Measurements from ENCODE around the gene NKIRAS1. TPM values are rescaled to one million over a fixed set of nuclear protein-coding genes. Genes with fewer than 3 reads are reported as not detected.

The NKIRAS1 gene
- total and polyA plus RNA-seq, 2 experiments from 2014 or later, result 9.2 to 9.7 TPM

DNA sequence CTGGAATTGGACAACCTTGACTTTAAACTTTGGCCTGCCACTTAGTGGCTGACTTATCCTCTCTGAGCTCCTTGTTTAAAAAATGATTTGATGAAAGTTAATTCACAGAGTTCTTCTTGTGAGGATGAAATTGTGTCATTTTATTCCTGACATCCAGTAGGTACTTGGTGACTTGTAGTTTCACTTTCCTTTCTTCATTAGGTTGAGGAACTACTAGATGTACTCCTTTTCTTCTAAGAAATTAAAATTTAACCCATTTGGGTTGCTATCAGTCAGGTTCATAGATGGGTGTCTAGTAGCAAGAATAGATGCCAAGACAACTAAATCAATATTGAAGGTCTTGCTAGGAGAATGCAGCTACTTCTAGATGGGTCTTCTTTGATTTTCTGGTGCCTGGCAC lies 33.5 kb upstream of the NKIRAS1 start:
- H3K36me3 Mint-ChIP-seq (ENCODE audit: low read depth), result peaks cover 11% of the 10 kb centered on the region
- no peaks in the 10 kb centered on the region for H3K9me3 Mint-ChIP-seq
- H3K4me3 Mint-ChIP-seq, result no peak overlapping the region
- Histone ChIP-seq H3K4me1 (ENCODE audit: insufficient read depth) (peaks cover 15% of the 10 kb centered on the region), H3K79me2 (replicated peaks; ENCODE audit: insufficient read depth) (peaks cover 89% of the 10 kb centered on the region), H3F3A (replicated peaks; ENCODE audit: low read depth) (no peaks in the 10 kb centered on the region), H4K20me1 (replicated peaks; ENCODE audit: insufficient read depth) (peaks cover 16% of the 10 kb centered on the region), H3K9me2 (ENCODE audit: insufficient read depth) (no peaks in the 10 kb centered on the region), H3K4me2 (no peak overlapping the region), H3K27me3 (ENCODE audit: insufficient read depth) (no peaks in the 10 kb centered on the region), H3K27ac (ENCODE audit: low read depth) (no peak overlapping the region), H2AFZ (no peak overlapping the region), H3K36me3 (ENCODE audit: insufficient read depth) (no peaks in the 10 kb centered on the region), H3K4me3 (no peak overlapping the region)
- DNase-seq (ENCODE audit: low spot score) (no peak), ATAC-seq (no peak)
- no peak overlapping the region for H3K27ac Mint-ChIP-seq
- peaks cover 2% of the 10 kb centered on the region for H3K27me3 Mint-ChIP-seq (ENCODE audit: insufficient read depth, low read depth, poor library complexity)
- no peak for TF ChIP-seq REST (IDR thresholded peaks at IDR 0.05; ENCODE audit: unreplicated experiment)
- no peak for TF ChIP-seq EZH2phosphoT487 (IDR thresholded peaks at IDR 0.05; ENCODE audit: unreplicated experiment)
- no peak for TF ChIP-seq NANOG (IDR thresholded peaks at IDR 0.05; ENCODE audit: borderline replicate concordance)
- no peak for TF ChIP-seq ZNF114 (CRISPR knock-in tag; IDR thresholded peaks at IDR 0.05)
- TF ChIP-seq STAT1 (IDR thresholded peaks at IDR 0.05; ENCODE audit: unreplicated experiment), result no peak
- TF ChIP-seq, protein P1, sequence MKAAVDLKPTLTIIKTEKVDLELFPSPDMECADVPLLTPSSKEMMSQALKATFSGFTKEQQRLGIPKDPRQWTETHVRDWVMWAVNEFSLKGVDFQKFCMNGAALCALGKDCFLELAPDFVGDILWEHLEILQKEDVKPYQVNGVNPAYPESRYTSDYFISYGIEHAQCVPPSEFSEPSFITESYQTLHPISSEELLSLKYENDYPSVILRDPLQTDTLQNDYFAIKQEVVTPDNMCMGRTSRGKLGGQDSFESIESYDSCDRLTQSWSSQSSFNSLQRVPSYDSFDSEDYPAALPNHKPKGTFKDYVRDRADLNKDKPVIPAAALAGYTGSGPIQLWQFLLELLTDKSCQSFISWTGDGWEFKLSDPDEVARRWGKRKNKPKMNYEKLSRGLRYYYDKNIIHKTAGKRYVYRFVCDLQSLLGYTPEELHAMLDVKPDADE (IDR thresholded peaks at IDR 0.05), result no peak
- TF ChIP-seq CTCF (conservative IDR thresholded peaks at IDR 0.05; ENCODE audit: low read depth in 2 of 2), result no peak
- TF ChIP-seq JUNB (IDR thresholded peaks at IDR 0.05; ENCODE audit: unreplicated experiment), result no peak
- TF ChIP-seq ZNF462 (CRISPR knock-in tag; IDR thresholded peaks at IDR 0.05), result no peak
- TF ChIP-seq ZNF331 (CRISPR knock-in tag; IDR thresholded peaks at IDR 0.05; ENCODE audit: low read depth), result no peak
- TF ChIP-seq POLR2AphosphoS5 (IDR thresholded peaks at IDR 0.05; ENCODE audit: low read depth), result no peak
- TF ChIP-seq CREB1 (CRISPR knock-in tag; IDR thresholded peaks at IDR 0.05; ENCODE audit: low read depth), result no peak
- TF ChIP-seq EZH2 (IDR thresholded peaks at IDR 0.05; ENCODE audit: low read depth, unreplicated experiment), result no peak
- peaks cover 29% of the 10 kb centered on the region for H3K4me1 Mint-ChIP-seq

Data from GM23338 (cell line).